Mucosa of rectum (tissue), 2 donors: Measurements from ENCODE around the gene KNTC1.
"Not testable (repeated sequence)": the region's sequence is repeated elsewhere in the genome, so short reads cannot be mapped to it uniquely, and the experiment has no call there.

Experiments used
- H3K27ac ChIP-seq, 2 donors: one replicate each; pipeline ENCODE4 v1.7.0; 2013; ENCODE audit warnings: inconsistent platforms in 2 of 2, low read depth in 2 of 2, low read length in 2 of 2
- H3K27me3 ChIP-seq, 2 donors: one replicate each; pipeline ENCODE4 v1.7.0; 2013; ENCODE audit warnings: low read length in 2 of 2; ENCODE audit not compliant: control insufficient read depth in 2 of 2, insufficient read depth in 2 of 2
- H3K36me3 ChIP-seq, 2 donors: one replicate each; pipeline ENCODE4 v1.7.0; 2013; ENCODE audit warnings: low read length in 2 of 2; ENCODE audit not compliant: control insufficient read depth in 2 of 2, insufficient read depth in 2 of 2
- H3K4me1 ChIP-seq, 2 donors: one replicate each; pipeline ENCODE4 v1.7.0; 2013; ENCODE audit warnings: low read length in 2 of 2, mild to moderate bottlenecking in 1 of 2; ENCODE audit not compliant: control insufficient read depth in 2 of 2, insufficient read depth in 2 of 2
- H3K4me3 ChIP-seq, 2 donors: one replicate each; pipeline ENCODE4 v1.7.0; 2013; ENCODE audit warnings: low read length in 2 of 2
- H3K9ac ChIP-seq, 2 donors: one replicate each; pipeline ENCODE4 v1.7.0; 2013; ENCODE audit warnings: low read length in 2 of 2, low read depth in 1 of 2, mild to moderate bottlenecking in 1 of 2
- H3K9me3 ChIP-seq, 2 donors: one replicate each; pipeline ENCODE4 v1.7.0; 2013; ENCODE audit warnings: low read length in 2 of 2; ENCODE audit not compliant: control insufficient read depth in 2 of 2
- donor health status: healthy.
- donor health status: Normal muscosa, but diverticular disease.

Gene KNTC1

GRCh38 chr12:122635471-122635870 is 108.4 kb downstream of the KNTC1 start:
- Histone ChIP-seq H3K9me3 (no peaks in the 10 kb centered on the region), H3K4me3 (no peak overlapping the region), H3K4me1 (no peaks in the 10 kb centered on the region), H3K27me3 (no peaks in the 10 kb centered on the region), H3K9ac (no peak overlapping the region), H3K27ac (no peak overlapping the region), H3K36me3 (peaks cover 0 to 4% of the 10 kb centered on the region in 2 donors)

GRCh38 chr12:122643207-122643805 is 116.3 kb downstream of the KNTC1 start:
- Histone ChIP-seq H3K9me3 (no peaks in the 10 kb centered on the region), H3K4me3 (no peak overlapping the region), H3K4me1 (no peaks in the 10 kb centered on the region), H3K36me3 (no peaks in the 10 kb centered on the region), H3K27ac (no peak overlapping the region), H3K27me3 (no peaks in the 10 kb centered on the region), H3K9ac (no peak overlapping the region)

DNA sequence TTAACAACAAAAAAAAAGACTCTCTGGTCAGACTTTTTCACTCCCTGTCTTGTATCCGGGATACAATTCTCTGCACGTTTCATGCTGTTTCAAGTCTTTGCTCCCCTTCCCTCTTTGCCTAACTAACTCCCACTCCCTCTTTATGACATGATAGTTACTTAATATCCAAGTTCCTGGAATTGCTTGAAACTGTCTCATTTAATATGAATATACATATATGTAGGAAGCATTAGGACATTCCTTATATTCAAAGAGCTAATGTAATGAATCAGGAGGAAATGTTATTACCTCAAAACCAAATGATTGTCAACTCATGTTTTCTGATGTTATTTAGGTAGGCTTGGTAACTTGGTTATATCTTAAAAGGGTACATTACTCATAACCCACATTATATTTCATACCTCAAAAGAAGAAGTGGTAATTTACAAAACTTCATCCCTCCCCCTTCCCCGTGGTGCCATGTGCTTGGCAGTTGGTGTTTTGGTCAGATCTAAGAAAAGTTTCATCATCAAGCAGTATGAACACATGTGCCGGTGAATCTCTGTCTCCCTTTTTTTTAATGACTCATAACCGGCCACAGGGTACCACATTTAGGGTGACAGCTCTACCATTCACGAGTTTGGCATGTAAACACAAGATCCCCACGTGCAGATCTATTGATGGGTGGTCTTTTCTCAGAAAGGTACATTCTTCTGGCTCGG is 119.6 kb downstream of the KNTC1 start:
- Histone ChIP-seq H3K27me3 (no peaks in the 10 kb centered on the region), H3K9ac (no peak overlapping the region), H3K4me3 (peak overlapping the region in 1 of 2 donors; percentile 53), H3K9me3 (no peaks in the 10 kb centered on the region), H3K36me3 (no peaks in the 10 kb centered on the region), H3K4me1 (no peaks in the 10 kb centered on the region), H3K27ac (no peak overlapping the region)

DNA sequence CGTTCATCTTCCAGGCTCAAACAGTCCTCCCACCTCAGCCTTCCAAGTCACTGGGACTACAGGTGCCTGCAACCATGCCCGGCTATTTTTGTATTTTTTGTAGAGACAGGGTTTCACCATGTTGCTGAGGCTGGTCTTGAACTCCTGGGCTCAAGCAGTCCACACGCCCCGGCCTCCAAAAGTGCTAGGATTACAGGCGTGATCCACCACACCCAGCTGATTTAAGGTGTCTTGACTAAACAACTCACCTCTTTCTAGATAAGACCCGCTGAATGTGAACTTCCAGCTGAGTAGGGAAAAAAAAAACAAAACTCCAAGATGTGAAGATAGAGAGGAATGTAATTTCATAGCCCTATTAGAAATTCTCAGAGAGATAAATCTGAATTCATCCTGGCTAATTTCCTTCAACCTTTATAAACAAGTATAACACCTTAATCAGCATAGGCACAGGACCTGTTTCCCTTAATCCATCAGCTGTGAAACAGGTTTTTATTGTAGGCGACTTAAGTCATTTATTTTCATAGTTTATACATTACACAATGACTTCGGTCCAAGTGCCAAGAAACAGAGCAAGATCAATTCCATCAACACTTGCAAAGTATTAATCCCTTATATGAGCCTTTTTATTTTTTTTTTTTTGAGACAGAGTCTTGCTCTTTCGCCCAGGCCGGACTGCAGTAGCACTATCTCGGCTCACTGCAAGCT is 124.6 kb downstream of the KNTC1 start:
- Histone ChIP-seq H3K36me3 (no peaks in the 10 kb centered on the region), H3K27ac (no peak overlapping the region), H3K4me1 (no peaks in the 10 kb centered on the region), H3K9ac (no peak overlapping the region), H3K27me3 (no peaks in the 10 kb centered on the region), H3K4me3 (no peak overlapping the region), H3K9me3 (no peaks in the 10 kb centered on the region)

DNA sequence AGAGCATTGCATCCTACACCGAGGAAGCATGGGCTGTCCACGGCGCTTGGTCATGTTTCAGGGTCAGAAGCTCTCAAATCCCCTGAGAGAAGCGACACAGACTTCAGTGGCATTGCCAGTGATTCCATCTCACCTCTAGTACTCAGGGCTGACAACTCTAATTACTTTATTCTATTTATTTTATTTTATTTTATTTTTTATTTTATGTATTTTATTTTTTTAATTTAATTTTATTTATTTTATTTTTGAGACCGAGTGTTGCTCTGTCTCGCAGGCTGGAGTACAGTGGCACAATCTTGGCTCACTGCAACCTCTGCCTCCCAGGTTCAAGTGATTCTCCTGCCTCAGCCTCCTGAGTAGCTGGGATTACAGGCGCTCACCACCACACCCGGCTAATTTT is 126.2 kb downstream of the KNTC1 start:
- not testable (repeated sequence) for H3K9me3 ChIP-seq, H3K9ac ChIP-seq, H3K36me3 ChIP-seq, H3K27ac ChIP-seq, H3K27me3 ChIP-seq, H3K4me3 ChIP-seq, H3K4me1 ChIP-seq

- Histone ChIP-seq H3K4me3 (no peak overlapping the region), H3K27me3 (no peaks in the 10 kb centered on the region), H3K9ac (no peak overlapping the region), H3K36me3 (no peaks in the 10 kb centered on the region), H3K4me1 (no peaks in the 10 kb centered on the region), H3K27ac (no peak overlapping the region), H3K9me3 (no peaks in the 10 kb centered on the region)
These were observed 129.2 kb downstream of the KNTC1 start for GRCh38 chr12:122656298-122656697.

- no peaks in the 10 kb centered on the region for H3K36me3 ChIP-seq
- no peaks in the 10 kb centered on the region for H3K9me3 ChIP-seq
- H3K9ac ChIP-seq, result no peak overlapping the region
- no peak overlapping the region for H3K4me3 ChIP-seq
- H3K4me1 ChIP-seq, result no peaks in the 10 kb centered on the region
- H3K27me3 ChIP-seq, result no peaks in the 10 kb centered on the region
- H3K27ac ChIP-seq, result no peak overlapping the region
These were observed 132.5 kb downstream of the KNTC1 start for GRCh38 chr12:122659579-122659978.

- Histone ChIP-seq H3K9ac (no peak overlapping the region), H3K9me3 (no peaks in the 10 kb centered on the region), H3K4me1 (no peaks in the 10 kb centered on the region), H3K27ac (no peak overlapping the region), H3K27me3 (no peaks in the 10 kb centered on the region), H3K4me3 (no peak overlapping the region), H3K36me3 (no peaks in the 10 kb centered on the region)
These were observed 134.2 kb downstream of the KNTC1 start for GRCh38 chr12:122661246-122661645.

DNA sequence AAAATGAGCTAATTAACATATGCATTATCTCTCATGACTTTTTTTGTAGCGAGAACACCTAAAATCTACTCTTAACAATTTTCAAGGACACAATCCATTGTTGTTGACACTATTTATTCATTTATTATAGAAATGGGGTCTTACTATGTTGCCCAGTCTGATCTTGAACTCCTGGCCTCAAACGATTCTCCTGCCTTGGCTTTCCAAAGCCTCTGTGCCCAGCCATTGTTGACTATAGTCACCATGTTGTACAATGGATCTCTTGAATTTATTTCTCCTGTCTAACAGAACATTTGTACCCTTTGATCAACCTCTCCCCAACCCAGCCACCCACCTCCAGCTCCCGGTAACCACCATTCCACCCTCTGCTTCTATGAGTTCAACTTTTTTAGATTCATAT is 134.9 kb downstream of the KNTC1 start:
- Histone ChIP-seq H3K27me3 (no peaks in the 10 kb centered on the region), H3K4me1 (no peaks in the 10 kb centered on the region), H3K9me3 (no peaks in the 10 kb centered on the region), H3K27ac (no peak overlapping the region), H3K4me3 (no peak overlapping the region), H3K9ac (no peak overlapping the region), H3K36me3 (no peaks in the 10 kb centered on the region)

GRCh38 chr12:122665349-122665748 is 138.3 kb downstream of the KNTC1 start:
- Histone ChIP-seq H3K27me3 (no peaks in the 10 kb centered on the region), H3K4me3 (no peak overlapping the region), H3K36me3 (no peaks in the 10 kb centered on the region), H3K4me1 (no peaks in the 10 kb centered on the region), H3K9ac (no peak overlapping the region), H3K27ac (no peak overlapping the region), H3K9me3 (no peaks in the 10 kb centered on the region)
